Epithelial cell of esophagus (primary cell): ENCODE results near the gene ACP7.
A peak's percentile ranks its signal among the peaks of the same experiment; 100 is the strongest.

Source experiments
- DNase-seq: peaks from one replicate; pipeline ENCODE4 v3.0.0; 2010; ENCODE audit warnings: low read depth
- H3K4me3 ChIP-seq: 2 replicates; pipeline ENCODE4 v1.5.1; 2011; ENCODE audit warnings: mild to moderate bottlenecking, low read length, control low read depth
- CTCF ChIP-seq: IDR thresholded peaks from 2 replicates; pipeline ENCODE4 v1.5.1; 2011; ENCODE audit warnings: low read depth, mild to moderate bottlenecking, low read length, control low read depth, inconsistent platforms; ENCODE audit not compliant: insufficient read depth; ENCODE audit errors: missing control alignments

Gene ACP7

GRCh38 chr19:39127812-39128515 is 43.8 kb downstream of the ACP7 start:
- no peak for DNase-seq
- no peak overlapping the region for H3K4me3 ChIP-seq
- no peak for TF ChIP-seq CTCF

GRCh38 chr19:39128516-39129079 is 44.4 kb downstream of the ACP7 start:
- no peak for TF ChIP-seq CTCF

GRCh38 chr19:39129116-39129515 is 44.9 kb downstream of the ACP7 start:
- H3K4me3 ChIP-seq, result no peak overlapping the region
- TF ChIP-seq CTCF, result no peak
- no peak for DNase-seq

More at GRCh38 chr19:39128516-39129079, 44.4 kb downstream of the ACP7 start:
- DNase-seq, result no peak
- no peak overlapping the region for H3K4me3 ChIP-seq

- no peak overlapping the region for H3K4me3 ChIP-seq
- TF ChIP-seq CTCF, result no peak
- DNase-seq, result no peak
Measured at GRCh38 chr19:39130337-39131254, 46.4 kb downstream of the ACP7 start.

- no peak for TF ChIP-seq CTCF
- peak; percentile 53 for DNase-seq
- H3K4me3 ChIP-seq, result no peak overlapping the region
Measured at GRCh38 chr19:39131255-39131755, 47.1 kb downstream of the ACP7 start.

- no peak overlapping the region for H3K4me3 ChIP-seq
- no peak for DNase-seq
- no peak for TF ChIP-seq CTCF
Measured at GRCh38 chr19:39132344-39132969, 48.3 kb downstream of the ACP7 start.
